ENCODE data around the gene TXNRD1. TPM values are rescaled to one million over a fixed set of nuclear protein-coding genes. Genes with fewer than 3 reads are reported as not detected.

Gene TXNRD1
- total RNA-seq, 1 donor, result 502 TPM

DNA sequence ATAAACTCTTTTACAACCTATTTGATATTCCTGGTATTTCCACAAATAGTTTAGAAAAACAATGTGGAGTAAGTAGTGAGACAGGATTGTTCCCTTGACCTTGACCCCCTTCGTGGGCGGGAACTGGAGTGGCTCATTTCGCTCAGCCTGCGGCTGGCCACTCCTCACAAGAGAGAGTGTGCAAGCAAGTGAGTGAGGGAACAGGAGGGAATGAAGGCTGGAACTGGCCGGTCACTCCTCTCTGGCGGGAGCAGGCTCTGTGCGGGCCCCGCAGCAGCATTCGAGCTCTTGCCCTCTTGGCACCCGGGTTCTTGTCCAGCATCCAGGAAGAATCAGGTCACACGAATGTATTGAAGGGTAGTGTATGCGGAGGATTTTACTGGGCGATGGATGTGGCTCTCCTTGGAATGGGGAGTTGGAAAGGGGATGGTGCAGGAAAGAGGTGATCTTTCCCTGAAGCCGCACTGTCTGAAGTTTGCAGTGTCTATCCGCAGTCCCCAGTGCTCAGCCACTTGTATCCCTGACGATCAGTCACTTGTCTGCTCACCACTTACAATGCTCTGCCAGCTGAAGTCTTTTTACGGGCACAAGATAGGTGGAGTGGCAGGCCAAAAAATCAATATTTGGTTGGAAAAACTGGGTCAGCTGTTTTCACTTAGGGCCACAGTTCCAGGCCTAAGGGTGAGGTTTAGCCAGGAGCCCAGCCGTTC is 28.0 kb upstream of the TXNRD1 start:
- Histone ChIP-seq H3K36me3 (ENCODE audit: insufficient read depth, low read length) (peaks cover 3% of the 10 kb centered on the region), H4K20me1 (ENCODE audit: insufficient read depth, low read length) (no peaks in the 10 kb centered on the region), H3K79me2 (ENCODE audit: insufficient read depth, low read length) (no peaks in the 10 kb centered on the region), H3K27ac (ENCODE audit: low read depth, low read length) (no peak overlapping the region), H3K4me3 (ENCODE audit: insufficient read depth, low read length) (no peak overlapping the region), H3K27me3 (ENCODE audit: insufficient read depth, low read length) (no peaks in the 10 kb centered on the region), H2AFZ (ENCODE audit: low read length) (peak overlapping the region; percentile 23), H3K4me1 (ENCODE audit: insufficient read depth, low read length) (peaks cover 13% of the 10 kb centered on the region), H3K9me3 (ENCODE audit: low read depth, low read length) (peaks cover 11% of the 10 kb centered on the region), H3K4me2 (ENCODE audit: insufficient read depth, low read length) (no peak overlapping the region)
- TF ChIP-seq CTCF (IDR thresholded peaks at IDR 0.05; ENCODE audit: extremely low read depth, low read depth, low read length), result no peak
- DNase-seq (ENCODE audit: insufficient read length, low spot score, missing footprints), result no peak

DNA sequence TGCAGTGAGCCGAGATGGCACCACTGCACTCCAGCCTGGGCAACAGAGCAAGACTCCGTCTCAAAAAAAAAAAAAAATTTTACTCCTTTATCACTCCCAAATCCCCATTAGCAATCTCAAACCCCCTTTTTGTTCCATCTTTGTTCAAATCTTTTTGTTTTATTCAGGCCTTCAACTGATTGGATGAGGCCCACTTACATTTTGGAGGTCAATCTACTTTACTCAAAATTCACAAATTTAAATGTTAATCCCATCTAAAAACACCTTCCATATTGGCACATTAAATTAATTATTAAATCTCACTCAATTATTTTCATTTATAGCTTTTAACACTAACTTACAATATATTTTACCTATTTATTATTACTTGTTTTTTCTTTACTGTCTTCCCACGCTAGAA is 27.0 kb upstream of the TXNRD1 start:
- no peak overlapping the region for H3K4me3 ChIP-seq (ENCODE audit: insufficient read depth, low read length)
- no peak overlapping the region for H3K4me2 ChIP-seq (ENCODE audit: insufficient read depth, low read length)
- H3K36me3 ChIP-seq (ENCODE audit: insufficient read depth, low read length), result peaks cover 3% of the 10 kb centered on the region
- DNase-seq (ENCODE audit: insufficient read length, low spot score, missing footprints), result no peak
- no peak overlapping the region for H2AFZ ChIP-seq (ENCODE audit: low read length)
- no peak overlapping the region for H3K27ac ChIP-seq (ENCODE audit: low read depth, low read length)
- peaks cover 7% of the 10 kb centered on the region for H3K9me3 ChIP-seq (ENCODE audit: low read depth, low read length)
- no peaks in the 10 kb centered on the region for H3K27me3 ChIP-seq (ENCODE audit: insufficient read depth, low read length)
- peaks cover 9% of the 10 kb centered on the region for H3K4me1 ChIP-seq (ENCODE audit: insufficient read depth, low read length)
- no peaks in the 10 kb centered on the region for H4K20me1 ChIP-seq (ENCODE audit: insufficient read depth, low read length)
- no peak for TF ChIP-seq CTCF (IDR thresholded peaks at IDR 0.05; ENCODE audit: extremely low read depth, low read depth, low read length)
- no peaks in the 10 kb centered on the region for H3K79me2 ChIP-seq (ENCODE audit: insufficient read depth, low read length)

- Histone ChIP-seq H2AFZ (ENCODE audit: low read length) (no peak overlapping the region), H3K79me2 (ENCODE audit: insufficient read depth, low read length) (no peaks in the 10 kb centered on the region), H3K4me2 (ENCODE audit: insufficient read depth, low read length) (peak overlapping the region; percentile 17), H4K20me1 (ENCODE audit: insufficient read depth, low read length) (no peaks in the 10 kb centered on the region), H3K4me1 (ENCODE audit: insufficient read depth, low read length) (peaks cover 9% of the 10 kb centered on the region), H3K36me3 (ENCODE audit: insufficient read depth, low read length) (no peaks in the 10 kb centered on the region), H3K4me3 (ENCODE audit: insufficient read depth, low read length) (no peak overlapping the region), H3K9me3 (ENCODE audit: low read depth, low read length) (no peaks in the 10 kb centered on the region), H3K27me3 (ENCODE audit: insufficient read depth, low read length) (no peaks in the 10 kb centered on the region), H3K27ac (ENCODE audit: low read depth, low read length) (peak overlapping the region; percentile 1)
- no peak for TF ChIP-seq CTCF (IDR thresholded peaks at IDR 0.05; ENCODE audit: extremely low read depth, low read depth, low read length)
- DNase-seq (ENCODE audit: insufficient read length, low spot score, missing footprints), result no peak
Measured at GRCh38 chr12:104189915-104190555, 25.5 kb upstream of the TXNRD1 start.

GRCh38 chr12:104190641-104191176 is 24.9 kb upstream of the TXNRD1 start:
- peaks cover 9% of the 10 kb centered on the region for H3K4me1 ChIP-seq (ENCODE audit: insufficient read depth, low read length)
- peak overlapping the region; percentile 1 for H3K27ac ChIP-seq (ENCODE audit: low read depth, low read length)
- H3K4me2 ChIP-seq (ENCODE audit: insufficient read depth, low read length), result peak overlapping the region; percentile 17
- no peaks in the 10 kb centered on the region for H4K20me1 ChIP-seq (ENCODE audit: insufficient read depth, low read length)
- no peak overlapping the region for H2AFZ ChIP-seq (ENCODE audit: low read length)
- H3K79me2 ChIP-seq (ENCODE audit: insufficient read depth, low read length), result no peaks in the 10 kb centered on the region
- DNase-seq (ENCODE audit: insufficient read length, low spot score, missing footprints), result no peak
- no peaks in the 10 kb centered on the region for H3K9me3 ChIP-seq (ENCODE audit: low read depth, low read length)
- H3K4me3 ChIP-seq (ENCODE audit: insufficient read depth, low read length), result no peak overlapping the region
- H3K27me3 ChIP-seq (ENCODE audit: insufficient read depth, low read length), result no peaks in the 10 kb centered on the region
- no peak for TF ChIP-seq CTCF (IDR thresholded peaks at IDR 0.05; ENCODE audit: extremely low read depth, low read depth, low read length)
- no peaks in the 10 kb centered on the region for H3K36me3 ChIP-seq (ENCODE audit: insufficient read depth, low read length)

All from osteoblast (primary cell).